Stimulated activated CD4-positive, alpha-beta T cell treated with anti-CD3 and anti-CD28 coated beads, Interleukin-4, amount 100 ng/mL, for 24 hours (primary cell): ENCODE measurements around the gene SLC37A1.
"Not testable (repeated sequence)": the region's sequence is repeated elsewhere in the genome, so short reads cannot be mapped to it uniquely, and the experiment has no call there.

Source experiments
- DNase-seq: peaks from one replicate; pipeline ENCODE4 v3.0.0-alpha.2; 2020

Gene SLC37A1

DNA sequence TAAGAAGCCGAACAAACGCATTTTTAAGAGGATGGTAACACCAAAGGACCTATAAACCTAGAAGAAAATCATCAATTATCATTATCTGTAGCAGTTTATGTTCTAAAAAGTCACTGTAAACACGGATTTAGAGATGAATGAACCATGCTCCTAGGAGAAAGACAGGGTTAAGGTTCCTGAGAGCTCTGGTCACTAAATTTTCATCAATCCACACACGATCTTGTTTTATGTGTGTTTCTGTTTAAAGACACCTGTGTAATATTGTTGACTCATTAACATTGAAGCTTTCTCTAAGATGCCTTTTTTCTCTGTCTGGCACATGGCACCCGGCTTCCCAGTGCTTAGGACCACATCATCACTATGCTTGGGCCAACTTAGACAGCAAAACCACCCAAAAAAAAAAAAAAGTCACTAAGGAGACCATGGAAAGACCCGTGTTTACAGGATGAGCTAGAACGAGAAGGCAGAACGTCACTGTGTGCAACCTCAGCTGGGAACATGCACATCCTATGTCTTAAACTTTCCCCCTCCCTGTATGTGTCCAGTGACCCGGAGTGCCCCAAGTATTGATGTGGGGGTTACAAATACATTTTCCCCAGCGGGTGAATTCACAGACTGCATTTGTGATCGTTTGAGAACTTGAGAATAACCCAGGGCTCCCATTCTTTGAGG is 84.0 kb downstream of the SLC37A1 start:
- no peak for DNase-seq

DNA sequence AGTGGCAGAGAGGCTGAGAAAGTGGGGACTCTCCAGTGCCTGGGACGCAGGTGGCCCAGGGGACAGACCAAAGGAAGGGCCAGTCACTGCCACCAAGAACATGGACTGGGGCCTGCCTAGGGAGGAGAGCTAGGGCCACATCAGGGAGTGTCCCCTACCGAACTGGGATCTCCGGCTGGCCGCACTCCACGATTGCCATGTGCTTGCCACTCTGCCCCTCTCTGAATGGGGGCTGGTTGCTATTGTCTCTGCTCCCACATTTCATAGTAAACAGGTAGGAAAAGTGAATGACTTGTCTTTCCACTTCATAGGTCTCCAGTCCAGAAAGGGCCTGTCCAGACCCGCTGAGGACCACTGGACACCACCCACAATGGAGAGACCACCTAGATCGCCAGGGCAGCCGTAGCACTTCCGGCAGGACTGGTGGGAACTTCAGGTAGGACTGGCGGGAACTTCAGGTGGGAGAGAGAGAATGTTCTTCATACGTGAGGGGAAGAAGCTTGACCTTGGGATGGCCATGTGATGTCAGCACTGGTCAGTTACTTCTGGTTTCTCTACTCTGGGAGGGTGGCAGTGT is 84.6 kb downstream of the SLC37A1 start:
- DNase-seq: no peak

DNA sequence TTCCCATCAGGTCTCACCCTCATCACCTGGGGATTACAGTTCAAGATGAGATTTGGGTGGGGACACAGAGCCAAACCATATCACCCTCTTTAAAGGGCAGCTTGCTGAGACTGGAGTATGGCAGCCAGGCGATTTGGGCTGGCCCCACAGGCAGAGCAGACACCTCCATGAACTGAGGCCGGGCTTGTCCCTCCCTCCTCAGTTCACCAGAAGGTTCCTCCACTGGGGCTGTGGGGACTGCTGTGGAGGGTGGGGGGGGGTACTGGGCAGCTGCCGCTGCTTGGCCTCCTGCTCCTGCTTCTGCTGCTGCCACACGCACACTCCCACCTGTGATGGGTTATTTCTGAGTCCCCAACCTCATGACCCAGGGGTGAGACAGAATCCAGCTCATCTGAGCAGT is 85.8 kb downstream of the SLC37A1 start:
- DNase-seq: no peak

DNA sequence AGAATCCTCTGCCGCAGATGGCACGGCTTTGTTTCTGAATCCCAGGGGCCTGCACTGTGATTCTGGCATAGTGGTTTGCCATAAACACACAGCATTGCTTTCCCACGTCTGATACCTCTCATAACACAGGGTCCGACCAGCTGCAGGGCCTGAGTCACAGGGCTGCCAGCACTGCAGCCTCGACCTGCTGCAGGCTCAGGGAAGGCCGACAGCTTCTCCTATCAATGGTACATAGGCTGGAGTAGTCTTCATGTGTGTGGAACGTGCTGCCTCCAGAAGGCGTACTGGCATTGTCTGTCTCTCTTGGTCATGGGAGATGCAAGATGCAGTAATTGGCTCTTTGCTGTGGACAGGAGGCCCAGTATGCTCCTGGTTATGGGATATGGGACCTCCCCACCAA is 86.3 kb downstream of the SLC37A1 start:
- no peak for DNase-seq

DNA sequence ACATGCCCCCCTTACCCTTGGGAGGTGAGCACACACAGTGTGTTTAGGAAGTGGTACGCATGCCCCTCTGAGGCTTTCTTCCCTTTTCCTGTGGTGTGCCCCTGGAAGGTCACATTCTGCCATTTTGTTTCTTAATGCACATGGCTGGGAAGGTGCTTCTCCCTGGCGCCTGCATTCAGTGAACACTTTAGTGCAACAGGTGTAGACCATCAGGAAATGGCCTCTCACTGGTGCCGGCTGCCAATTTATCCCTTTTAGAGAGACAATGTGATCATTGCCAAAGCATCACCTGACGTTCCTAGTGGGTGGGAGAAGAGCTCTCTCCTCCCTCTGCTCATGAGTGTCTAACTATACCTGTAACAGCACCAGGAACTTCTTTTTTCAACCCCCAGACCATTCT is 88.0 kb downstream of the SLC37A1 start:
- no peak for DNase-seq

DNA sequence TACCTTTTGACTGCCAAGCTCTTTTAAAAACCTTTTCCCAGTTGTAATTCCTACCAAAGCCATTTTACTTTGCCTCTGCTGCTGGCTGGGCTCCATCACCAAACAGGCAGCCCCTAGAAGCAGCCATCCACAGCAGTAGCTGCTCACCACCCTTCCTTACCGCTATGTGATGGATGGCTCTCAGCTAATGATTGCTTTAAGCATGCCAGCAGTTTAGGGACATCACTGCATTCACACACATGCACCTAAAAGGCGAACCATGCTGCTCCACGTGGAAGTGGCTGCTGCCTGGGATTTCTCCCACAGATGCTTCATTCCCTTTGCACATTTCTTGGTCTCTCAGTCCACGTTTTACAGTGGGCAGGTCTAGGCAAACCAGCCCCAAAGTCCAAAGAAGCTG is 93.5 kb downstream of the SLC37A1 start:
- no peak for DNase-seq

DNA sequence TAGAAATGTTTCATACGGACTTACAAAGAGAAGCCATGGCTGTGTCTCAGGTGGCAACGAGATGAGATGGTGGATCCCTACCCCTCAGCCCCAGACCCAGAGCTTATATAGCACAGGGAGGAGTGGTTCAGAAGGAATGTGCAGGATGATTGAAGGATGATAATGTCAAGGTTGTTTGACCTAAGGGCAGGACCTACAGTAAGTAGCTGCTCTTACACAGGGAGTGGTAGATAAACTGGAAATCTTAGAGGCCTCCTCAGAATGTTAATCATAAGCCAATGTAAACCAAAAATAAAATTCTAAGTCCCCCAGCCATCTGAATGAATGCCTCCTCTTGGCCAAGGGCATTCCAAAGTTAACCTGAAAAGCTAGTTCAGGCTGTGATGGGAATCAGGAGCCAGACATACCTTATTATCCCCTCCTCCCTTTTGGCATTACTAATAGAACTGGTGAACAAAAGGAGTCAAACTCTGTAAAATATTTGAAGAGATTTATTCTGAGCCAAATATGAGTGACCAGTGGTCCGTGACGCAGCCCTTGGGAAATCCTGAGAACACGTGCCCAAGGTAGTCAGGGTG is 94.0 kb downstream of the SLC37A1 start:
- DNase-seq: no peak

DNA sequence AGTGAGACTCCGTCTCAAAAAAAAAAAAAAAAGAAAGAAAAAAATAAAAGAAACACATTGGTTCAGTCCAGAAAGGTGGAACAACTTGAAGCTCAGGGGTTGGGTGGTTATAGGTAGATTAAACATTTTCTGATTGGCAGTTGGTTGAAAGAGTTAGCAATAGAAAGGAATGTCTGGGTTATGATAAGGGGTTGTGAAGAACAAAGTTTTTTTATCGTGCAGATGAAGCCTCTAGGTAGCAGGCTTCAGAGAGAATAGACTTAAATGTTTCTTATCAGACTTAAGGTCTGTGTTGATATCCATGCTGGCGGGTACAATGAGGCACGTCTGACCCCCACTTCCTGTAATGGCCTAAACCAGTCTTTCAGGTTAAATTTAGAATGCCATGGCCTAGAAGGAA is 94.8 kb downstream of the SLC37A1 start:
- DNase-seq: no peak

DNA sequence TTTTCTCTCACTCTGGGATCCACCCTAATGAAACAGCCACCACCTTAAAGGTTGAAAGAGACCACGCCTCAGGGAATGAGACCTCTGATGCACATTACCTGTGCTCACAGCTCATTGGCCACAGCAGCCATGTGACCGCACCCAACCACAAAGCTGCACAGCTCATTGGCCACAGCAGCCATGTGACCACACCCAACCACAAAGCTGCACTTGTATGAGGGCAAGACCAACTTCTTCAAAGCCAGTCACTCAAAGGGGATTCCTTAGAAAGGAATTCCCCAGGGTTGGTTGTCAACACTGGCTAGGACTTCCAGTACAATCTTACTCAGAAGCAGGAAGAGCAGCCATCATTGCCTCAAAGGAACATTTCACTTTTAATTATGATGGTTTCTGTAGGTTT is 96.2 kb downstream of the SLC37A1 start:
- DNase-seq: peak; percentile 48

DNA sequence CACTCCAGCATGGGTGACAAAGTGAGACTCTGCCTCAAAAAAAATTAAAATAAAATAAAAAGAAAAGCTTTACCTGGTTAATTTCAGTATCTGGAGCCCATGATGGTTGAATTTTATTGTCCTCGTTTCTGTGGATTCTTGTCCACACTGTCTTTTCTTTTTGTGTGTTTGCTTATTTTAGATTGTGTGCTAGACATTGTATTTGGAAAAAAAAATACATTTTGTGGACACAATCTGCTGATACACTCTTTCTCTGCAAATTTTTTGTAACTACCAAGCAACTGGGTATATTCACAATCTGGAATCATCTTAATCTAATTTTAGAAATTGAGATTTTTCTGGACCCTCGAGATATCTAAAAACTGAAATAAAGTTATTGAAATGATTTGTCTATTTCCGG is 98.2 kb downstream of the SLC37A1 start:
- DNase-seq: no peak

DNA sequence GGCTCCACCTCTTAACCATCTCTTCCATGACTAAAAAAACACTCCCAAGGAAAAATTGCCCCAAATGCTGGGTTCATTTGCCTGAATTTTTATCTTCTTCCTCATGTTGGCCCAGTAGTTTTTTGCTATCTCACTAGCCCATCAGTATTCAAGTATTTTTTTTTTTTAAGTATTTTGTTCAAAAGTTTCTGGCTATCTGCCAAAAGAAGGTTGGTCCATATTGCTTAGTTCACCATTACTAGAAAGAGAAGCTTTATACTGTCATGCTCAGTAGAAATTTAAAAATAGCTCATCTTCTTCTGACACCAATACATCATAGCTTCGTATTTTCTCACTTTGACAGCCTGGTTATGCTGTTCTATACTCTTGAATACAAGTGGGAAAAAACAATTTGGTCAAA is 98.7 kb downstream of the SLC37A1 start:
- no peak for DNase-seq

DNA sequence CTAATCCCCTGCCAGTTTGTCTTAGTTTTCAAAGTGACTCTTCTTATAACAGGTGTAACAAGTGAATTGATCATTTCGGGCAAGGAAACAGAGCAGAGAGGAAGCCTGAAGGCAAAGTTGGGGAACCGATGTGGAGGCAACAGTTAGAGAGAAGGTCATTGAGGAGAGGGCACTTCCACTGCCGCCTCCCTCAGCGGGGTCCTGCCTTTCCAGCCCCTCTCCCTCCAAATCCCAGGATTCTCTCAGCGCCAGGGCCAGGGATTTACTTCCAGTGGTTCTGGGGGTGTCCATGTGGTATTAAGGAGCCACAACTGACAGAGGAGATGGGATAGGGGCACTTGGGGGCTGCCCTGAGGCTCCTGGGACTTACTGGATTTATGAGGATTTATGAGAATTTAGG is 100.1 kb downstream of the SLC37A1 start:
- DNase-seq: no peak

DNA sequence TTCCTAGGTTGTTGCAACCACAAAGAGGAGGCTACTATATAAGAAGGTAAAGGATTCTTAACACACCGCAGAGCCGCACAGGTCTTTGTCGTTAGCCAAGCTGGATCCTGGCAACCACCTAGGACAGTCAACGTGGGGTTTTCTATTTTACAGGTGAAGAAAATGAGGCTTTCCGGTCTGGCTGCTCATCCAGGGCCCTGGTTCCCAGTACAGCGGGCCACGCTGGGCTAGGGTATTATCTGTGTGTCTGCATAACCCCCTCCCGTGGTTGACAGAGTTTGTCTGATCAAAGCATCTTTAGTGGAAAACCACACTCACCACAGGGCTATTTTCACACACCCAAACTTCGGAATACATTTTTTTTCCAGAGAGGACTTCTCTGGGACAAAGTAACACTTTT is 100.7 kb downstream of the SLC37A1 start:
- DNase-seq: peak; percentile 47

DNA sequence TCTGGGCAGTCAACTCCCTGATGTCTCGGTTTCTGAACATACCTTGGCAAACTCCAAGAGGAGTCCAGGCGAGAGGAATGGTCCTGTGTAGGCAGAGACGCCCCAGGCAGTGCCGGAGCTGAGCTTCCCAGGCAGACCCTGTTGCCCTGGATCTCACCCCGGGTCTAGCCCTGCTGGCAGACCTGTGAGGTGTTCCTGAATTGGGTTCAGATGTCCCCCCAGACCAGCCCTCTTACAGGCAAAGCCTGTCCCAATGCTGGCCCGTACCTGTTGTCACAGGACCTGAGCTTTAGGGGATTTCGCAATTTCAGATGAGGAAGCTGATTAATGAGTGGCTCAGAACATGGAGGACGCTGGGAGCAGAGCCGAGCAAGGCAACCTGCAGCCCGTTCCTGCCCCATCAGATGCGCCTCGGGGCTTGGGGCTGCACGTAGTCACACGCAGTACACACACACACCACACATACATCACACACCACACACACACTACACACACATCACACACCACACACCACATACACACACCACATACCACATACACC is 101.2 kb downstream of the SLC37A1 start:
- peak; percentile 52 for DNase-seq

DNA sequence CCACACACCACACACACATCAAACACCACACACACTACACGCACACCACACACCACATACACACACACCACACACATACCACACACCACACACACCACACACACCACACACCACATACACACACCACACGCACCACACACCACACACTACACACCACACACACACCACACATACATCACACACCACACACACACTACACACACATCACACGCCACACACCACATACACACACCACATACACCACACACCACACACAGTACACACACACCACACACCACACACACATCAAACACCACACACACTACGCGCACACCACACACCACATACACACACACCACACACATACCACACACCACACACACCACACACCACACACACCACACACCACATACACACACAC is 101.7 kb downstream of the SLC37A1 start:
- DNase-seq: not testable (repeated sequence)

DNA sequence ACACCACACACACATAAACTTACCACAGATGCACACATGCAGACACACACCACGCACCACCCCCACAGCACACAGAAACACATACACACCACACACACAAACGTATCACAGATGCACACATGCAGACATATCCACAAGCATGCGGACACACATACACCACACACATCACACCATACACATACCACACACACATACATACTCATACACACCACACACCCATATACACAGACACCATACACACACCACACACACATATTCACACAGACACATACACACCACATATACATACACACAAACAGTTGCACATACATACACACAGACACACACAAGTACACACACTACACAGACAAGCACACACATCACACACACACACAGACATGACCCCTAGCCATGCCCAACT is 102.3 kb downstream of the SLC37A1 start:
- no peak for DNase-seq

DNA sequence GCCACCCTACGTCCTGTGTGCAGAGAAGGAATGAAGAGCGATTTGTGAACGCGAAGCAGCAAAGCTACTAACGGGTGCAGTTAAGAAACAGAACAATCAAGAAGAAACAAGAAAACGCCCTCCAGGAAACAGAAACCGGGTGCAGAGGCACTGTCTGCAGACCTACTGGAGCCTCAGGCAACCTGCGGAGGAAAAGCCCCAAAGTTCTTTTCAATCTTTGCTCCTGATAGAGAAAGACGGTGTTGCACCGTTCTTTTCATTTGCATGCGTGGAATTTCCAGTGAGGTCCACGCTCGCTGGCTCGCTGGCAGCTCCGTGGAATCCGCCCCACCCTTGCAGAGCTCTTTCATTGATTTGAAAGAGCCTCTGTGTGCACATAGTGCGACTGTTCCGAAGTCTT is 102.8 kb downstream of the SLC37A1 start:
- peak; percentile 30 for DNase-seq

DNA sequence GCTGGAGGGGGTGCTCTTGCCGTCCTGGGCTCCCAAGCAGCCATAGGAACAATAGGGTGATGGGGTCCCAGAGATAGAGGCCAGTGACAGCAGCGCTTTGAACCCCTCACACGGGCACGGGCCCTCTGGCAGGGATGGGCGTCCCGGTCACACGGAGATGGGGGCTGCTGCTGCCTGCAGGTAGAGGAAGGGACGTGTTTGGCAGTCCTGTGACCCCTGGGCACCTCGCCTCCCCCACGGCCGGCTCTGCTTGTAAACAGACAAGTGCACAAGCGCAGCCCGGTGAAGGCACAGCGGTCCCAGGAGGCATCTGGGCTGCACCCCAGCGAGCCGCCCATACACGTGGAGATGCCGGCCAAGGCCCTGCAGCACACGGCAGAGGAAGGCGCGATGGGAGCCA is 103.3 kb downstream of the SLC37A1 start:
- DNase-seq: no peak

DNA sequence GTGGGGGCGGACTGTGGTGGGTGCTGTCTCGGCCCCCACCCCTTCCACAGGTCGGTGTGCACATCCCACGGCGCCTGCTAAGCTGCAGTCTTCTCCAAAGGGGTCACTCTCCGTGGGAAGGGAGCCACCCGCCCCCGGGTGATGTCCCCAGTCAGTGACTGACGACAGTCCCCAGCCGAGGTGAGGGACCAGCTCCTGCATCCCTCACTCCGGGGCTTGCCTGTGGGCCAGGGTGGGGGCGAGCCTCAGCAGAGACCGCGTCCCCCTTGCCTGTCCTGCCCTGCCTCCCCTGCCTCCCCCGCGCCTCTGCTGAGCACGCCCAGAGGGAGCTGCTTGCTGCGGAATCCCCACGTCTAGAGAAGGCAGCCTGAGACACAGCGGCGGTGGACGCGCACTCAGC is 103.8 kb downstream of the SLC37A1 start:
- no peak for DNase-seq

DNA sequence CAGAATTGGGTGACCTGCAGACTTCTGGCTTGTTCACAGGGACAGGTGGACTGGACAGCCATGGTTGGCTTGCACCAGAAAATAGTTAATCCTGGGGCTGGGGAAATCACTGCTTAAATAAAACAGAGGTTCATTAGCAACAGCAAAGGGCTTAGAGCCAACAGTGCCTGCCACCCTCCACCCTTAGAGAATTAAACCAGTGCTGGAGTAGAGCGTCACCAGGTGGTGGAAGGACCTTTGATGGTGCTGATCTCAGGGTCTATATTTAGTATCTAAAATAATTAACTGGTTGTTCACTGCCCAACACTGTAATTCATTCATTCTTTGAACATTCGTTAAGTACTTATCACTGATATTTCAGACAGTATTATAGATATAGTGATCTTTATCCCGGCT is 105.1 kb downstream of the SLC37A1 start:
- no peak for DNase-seq

DNA sequence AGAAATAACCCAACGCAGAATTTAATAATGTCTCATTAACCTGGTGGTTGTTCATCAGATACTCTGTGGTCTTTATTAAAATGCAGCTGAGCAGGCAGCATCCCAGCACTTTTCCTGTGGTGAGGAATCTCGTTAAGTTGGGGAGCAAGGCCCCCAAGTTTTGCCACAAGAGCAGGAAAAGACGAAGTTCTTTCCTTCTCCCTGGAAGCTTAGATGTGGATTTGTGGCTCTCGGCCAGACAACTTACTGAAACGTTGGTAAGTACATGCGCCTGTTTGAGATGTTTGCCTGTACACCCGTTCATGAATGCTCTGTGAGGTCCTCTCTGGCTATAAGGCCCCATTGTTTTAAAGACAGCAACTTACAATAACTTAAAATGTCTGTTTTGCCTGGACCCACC is 105.5 kb downstream of the SLC37A1 start:
- no peak for DNase-seq

DNA sequence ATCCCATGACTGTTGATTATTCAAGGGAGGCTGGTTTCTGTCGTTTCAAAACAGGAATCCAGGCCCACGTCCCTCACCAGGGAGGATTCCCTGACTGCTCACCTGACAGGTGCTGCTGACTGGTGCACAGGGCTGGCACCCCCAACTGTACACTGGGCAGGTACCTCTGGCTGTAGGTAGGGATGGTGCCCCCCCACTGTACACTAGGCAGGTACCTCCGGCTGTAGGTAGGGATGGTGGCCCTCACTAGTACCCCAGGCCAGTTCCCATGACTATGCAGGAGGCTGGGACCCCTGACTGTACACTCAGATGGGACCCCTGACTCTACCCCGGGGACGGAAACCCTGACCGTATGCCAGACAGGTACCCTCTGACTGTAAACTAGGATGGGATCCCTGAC is 106.2 kb downstream of the SLC37A1 start:
- DNase-seq: no peak

DNA sequence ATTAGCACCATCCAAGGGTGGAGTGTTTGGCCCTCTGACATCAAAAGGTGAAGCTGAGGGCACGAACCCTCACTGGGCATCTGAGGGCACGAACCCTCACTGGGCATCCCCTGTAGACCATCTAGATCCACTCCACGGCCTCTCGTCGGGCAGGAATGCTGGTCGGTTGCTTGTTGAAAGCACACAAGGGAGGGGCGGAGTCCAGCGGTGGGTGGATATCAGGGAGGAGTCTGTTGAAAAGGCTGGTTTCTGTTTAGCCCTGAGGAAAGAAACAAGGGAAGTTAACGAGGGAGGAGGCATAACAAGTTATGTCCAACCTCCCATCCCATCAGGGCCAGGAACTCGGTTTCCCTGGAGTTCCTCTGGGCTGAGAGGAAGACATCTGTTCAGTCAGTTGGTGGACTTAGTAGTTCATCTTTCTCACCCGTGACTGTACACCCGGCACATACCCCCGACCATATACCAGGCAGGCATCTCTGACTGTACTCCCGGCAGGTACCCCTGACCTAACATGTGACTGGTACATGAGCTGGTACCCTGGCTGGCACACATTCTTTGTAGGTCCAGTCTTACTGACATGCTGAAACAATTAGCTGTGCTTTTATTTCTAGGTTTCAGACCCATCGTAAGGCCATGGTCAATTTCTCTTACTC is 107.6 kb downstream of the SLC37A1 start:
- DNase-seq: no peak

DNA sequence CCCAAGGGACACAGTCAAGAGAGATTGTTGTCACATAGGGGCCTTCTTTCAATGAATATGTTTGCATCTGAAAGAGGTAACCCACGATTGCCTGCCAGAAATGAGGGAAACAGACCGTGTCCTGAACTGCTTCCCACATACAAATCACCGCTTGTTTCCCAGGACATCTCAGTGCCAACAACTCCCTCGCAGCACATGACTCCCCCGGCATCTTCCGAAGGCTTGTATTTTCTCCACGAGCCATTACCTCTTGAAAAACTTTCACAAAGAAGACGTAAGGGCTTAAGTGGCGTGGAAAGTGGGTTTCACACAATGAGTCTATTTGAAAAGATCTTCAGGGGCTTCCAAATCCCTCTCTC is 108.1 kb downstream of the SLC37A1 start:
- DNase-seq: no peak
